ENCODE data around the gene TMEM132A. TPM values are rescaled to one million over a fixed set of nuclear protein-coding genes. Genes with fewer than 3 reads are reported as not detected.

Gene TMEM132A
- polyA plus RNA-seq, 2 of the 4 experiments (the other 2 are of a cell fraction) = 18.1 to 88.0 TPM

DNA sequence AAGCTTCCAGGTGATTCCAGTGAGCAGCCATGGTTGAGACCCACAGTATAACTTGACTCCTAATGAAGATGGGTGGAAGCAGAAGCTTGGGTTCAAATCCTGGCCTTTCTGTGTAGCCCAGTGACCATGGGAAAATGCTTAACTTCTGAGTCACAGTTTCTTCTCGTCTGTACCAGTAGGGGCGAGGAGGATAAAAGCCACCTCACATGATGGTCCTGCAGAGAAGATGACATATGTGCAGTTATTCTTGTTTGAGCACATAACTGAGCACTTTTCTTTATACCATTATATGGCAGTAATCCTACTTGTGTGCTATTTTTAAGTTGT lies 5.4 kb upstream of the TMEM132A start:
- WGBS (ENCODE audit: missing lambda C conversion rate) = 35% methylated on average over 2 of the region's 2 CpGs
- no peaks in the 10 kb centered on the region for H3K9me3 ChIP-seq
- POLR2A ChIA-PET = no interaction called here
- TF ChIP-seq RFX5 (IDR thresholded peaks at IDR 0.05) (no peak), ZFP36 (IDR thresholded peaks at IDR 0.05; ENCODE audit: borderline replicate concordance, partially characterized antibody) (no peak), ZSCAN20 (CRISPR knock-in tag; IDR thresholded peaks at IDR 0.05) (no peak), FOSL2 (IDR thresholded peaks at IDR 0.05) (no peak), FOSL2 (CRISPR knock-in tag; IDR thresholded peaks at IDR 0.05) (no peak), RCOR1 (IDR thresholded peaks at IDR 0.05; ENCODE audit: low read depth, low read length) (no peak)
- TF ChIP-seq, protein P1, sequence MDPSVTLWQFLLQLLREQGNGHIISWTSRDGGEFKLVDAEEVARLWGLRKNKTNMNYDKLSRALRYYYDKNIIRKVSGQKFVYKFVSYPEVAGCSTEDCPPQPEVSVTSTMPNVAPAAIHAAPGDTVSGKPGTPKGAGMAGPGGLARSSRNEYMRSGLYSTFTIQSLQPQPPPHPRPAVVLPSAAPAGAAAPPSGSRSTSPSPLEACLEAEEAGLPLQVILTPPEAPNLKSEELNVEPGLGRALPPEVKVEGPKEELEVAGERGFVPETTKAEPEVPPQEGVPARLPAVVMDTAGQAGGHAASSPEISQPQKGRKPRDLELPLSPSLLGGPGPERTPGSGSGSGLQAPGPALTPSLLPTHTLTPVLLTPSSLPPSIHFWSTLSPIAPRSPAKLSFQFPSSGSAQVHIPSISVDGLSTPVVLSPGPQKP (IDR thresholded peaks at IDR 0.05; ENCODE audit: low read depth, low read length) = no peak
- ATAC-seq (no peak), DNase-seq (ENCODE audit: low read depth in 1 of 2, low spot score in 1 of 2) (peak in 1 of 2 experiments; percentile 19), FAIRE-seq (no peak)
- H3K4me2 ChIP-seq = peak overlapping the region; percentile 13
- CTCF ChIA-PET = interaction anchor here (0.7 to 3.8 kb wide), 5 partner anchors 8 to 250 kb away, joined by 3 to 11 read pairs (median 6); no protein-coding TSS in a partner anchor
- peaks cover 29% of the 10 kb centered on the region for H3K4me1 ChIP-seq
- H3K4me3 ChIP-seq = no peak overlapping the region
- H3K27ac ChIP-seq = no peak overlapping the region

DNA sequence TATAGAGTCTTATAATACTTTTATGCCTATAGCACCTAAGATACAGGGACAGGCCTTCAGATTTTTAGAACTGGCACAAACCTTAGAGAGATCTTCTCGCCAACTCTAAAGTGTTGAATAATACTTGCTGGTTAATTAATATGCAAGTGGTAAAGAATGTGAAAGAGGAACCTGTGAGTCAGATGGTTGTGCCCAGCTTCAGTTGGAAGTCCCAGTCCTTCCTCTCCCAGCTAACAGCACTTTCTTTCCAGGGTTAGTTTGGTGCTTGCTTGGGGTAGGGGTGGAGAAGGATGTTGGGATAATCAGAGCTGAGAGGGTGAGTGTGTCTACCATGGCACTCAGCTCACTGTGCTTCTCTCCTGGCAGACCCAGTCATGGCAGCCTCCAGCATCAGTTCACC lies 4.9 kb upstream of the TMEM132A start:
- peaks cover 31% of the 10 kb centered on the region for H3K4me1 ChIP-seq
- ChIA-PET CTCF (interaction anchor here (1.0 to 3.8 kb wide), 5 partner anchors 8 to 89 kb away, joined by 3 to 11 read pairs (median 6); no protein-coding TSS in a partner anchor), POLR2A (no interaction called here)
- TF ChIP-seq, protein P2, sequence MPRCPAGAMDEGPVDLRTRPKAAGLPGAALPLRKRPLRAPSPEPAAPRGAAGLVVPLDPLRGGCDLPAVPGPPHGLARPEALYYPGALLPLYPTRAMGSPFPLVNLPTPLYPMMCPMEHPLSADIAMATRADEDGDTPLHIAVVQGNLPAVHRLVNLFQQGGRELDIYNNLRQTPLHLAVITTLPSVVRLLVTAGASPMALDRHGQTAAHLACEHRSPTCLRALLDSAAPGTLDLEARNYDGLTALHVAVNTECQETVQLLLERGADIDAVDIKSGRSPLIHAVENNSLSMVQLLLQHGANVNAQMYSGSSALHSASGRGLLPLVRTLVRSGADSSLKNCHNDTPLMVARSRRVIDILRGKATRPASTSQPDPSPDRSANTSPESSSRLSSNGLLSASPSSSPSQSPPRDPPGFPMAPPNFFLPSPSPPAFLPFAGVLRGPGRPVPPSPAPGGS (IDR thresholded peaks at IDR 0.05) = no peak
- TF ChIP-seq NPAS2 (CRISPR knock-in tag; IDR thresholded peaks at IDR 0.05; ENCODE audit: borderline replicate concordance) (no peak), RAD21 (conservative IDR thresholded peaks at IDR 0.05 in 1 of 2, IDR thresholded peaks at IDR 0.05 in 1 of 2) (no peak), JUNB (IDR thresholded peaks at IDR 0.05) (no peak), FOXS1 (CRISPR knock-in tag; IDR thresholded peaks at IDR 0.05) (no peak), HOXA7 (CRISPR knock-in tag; IDR thresholded peaks at IDR 0.05) (no peak), NR3C1 (IDR thresholded peaks at IDR 0.05) (no peak), CHD2 (IDR thresholded peaks at IDR 0.05; ENCODE audit: low read length, partially characterized antibody) (no peak)
- TF ChIP-seq, protein P3, sequence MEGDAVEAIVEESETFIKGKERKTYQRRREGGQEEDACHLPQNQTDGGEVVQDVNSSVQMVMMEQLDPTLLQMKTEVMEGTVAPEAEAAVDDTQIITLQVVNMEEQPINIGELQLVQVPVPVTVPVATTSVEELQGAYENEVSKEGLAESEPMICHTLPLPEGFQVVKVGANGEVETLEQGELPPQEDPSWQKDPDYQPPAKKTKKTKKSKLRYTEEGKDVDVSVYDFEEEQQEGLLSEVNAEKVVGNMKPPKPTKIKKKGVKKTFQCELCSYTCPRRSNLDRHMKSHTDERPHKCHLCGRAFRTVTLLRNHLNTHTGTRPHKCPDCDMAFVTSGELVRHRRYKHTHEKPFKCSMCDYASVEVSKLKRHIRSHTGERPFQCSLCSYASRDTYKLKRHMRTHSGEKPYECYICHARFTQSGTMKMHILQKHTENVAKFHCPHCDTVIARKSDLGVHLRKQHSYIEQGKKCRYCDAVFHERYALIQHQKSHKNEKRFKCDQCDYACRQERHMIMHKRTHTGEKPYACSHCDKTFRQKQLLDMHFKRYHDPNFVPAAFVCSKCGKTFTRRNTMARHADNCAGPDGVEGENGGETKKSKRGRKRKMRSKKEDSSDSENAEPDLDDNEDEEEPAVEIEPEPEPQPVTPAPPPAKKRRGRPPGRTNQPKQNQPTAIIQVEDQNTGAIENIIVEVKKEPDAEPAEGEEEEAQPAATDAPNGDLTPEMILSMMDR (IDR thresholded peaks at IDR 0.05) = no peak
- TF ChIP-seq, protein P4, sequence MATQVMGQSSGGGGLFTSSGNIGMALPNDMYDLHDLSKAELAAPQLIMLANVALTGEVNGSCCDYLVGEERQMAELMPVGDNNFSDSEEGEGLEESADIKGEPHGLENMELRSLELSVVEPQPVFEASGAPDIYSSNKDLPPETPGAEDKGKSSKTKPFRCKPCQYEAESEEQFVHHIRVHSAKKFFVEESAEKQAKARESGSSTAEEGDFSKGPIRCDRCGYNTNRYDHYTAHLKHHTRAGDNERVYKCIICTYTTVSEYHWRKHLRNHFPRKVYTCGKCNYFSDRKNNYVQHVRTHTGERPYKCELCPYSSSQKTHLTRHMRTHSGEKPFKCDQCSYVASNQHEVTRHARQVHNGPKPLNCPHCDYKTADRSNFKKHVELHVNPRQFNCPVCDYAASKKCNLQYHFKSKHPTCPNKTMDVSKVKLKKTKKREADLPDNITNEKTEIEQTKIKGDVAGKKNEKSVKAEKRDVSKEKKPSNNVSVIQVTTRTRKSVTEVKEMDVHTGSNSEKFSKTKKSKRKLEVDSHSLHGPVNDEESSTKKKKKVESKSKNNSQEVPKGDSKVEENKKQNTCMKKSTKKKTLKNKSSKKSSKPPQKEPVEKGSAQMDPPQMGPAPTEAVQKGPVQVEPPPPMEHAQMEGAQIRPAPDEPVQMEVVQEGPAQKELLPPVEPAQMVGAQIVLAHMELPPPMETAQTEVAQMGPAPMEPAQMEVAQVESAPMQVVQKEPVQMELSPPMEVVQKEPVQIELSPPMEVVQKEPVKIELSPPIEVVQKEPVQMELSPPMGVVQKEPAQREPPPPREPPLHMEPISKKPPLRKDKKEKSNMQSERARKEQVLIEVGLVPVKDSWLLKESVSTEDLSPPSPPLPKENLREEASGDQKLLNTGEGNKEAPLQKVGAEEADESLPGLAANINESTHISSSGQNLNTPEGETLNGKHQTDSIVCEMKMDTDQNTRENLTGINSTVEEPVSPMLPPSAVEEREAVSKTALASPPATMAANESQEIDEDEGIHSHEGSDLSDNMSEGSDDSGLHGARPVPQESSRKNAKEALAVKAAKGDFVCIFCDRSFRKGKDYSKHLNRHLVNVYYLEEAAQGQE (IDR thresholded peaks at IDR 0.05) = no peak
- no peak for DNase-seq (ENCODE audit: low read depth in 1 of 2, low spot score in 1 of 2)
- H3K4me3 ChIP-seq = no peak overlapping the region
- peak overlapping the region; percentile 13; the same call in 1 of the 3 replicates for H3K4me2 ChIP-seq
- no peaks in the 10 kb centered on the region for H3K9me3 ChIP-seq
- no peak for FAIRE-seq
- no peak overlapping the region for H3K27ac ChIP-seq
- no peak for ATAC-seq
- 96% methylated on average over 1 of the region's 1 CpG for WGBS (ENCODE audit: missing lambda C conversion rate)

Measured in A549 (cell line).